ENCODE measurements around the gene TLN1. TPM values are rescaled to one million over a fixed set of nuclear protein-coding genes. Genes with fewer than 3 reads are reported as not detected.

The TLN1 gene
- total RNA-seq, 2 donors from 2014 or later = 177 to 196 TPM

GRCh38 chr9:35698231-35698630 lies 33.8 kb downstream of the TLN1 start:
- H3K27ac ChIP-seq = no peak overlapping the region
- H3K9ac ChIP-seq (ENCODE audit: low read depth in 2 of 2, low read length in 2 of 2) = no peak overlapping the region
- peaks cover 38% of the 10 kb centered on the region for H3K36me3 ChIP-seq
- DNase-seq = no peak
- intact Hi-C loops (cut with DNase I) = no loop called here
- H3K4me3 ChIP-seq = no peak overlapping the region
- H3K27me3 ChIP-seq = no peaks in the 10 kb centered on the region
- no peaks in the 10 kb centered on the region for H3K4me1 ChIP-seq
- TF ChIP-seq CTCF (IDR thresholded peaks at IDR 0.05) = no peak
- no peaks in the 10 kb centered on the region for H3K9me3 ChIP-seq

GRCh38 chr9:35697486-35697885 lies 34.5 kb downstream of the TLN1 start:
- no peak overlapping the region for H3K4me3 ChIP-seq
- intact Hi-C loops (cut with DNase I) = no loop called here
- no peak overlapping the region for H3K27ac ChIP-seq
- no peak for DNase-seq
- no peaks in the 10 kb centered on the region for H3K27me3 ChIP-seq
- H3K36me3 ChIP-seq = peaks cover 35% of the 10 kb centered on the region
- H3K9ac ChIP-seq (ENCODE audit: low read depth in 2 of 2, low read length in 2 of 2) = no peak overlapping the region
- no peak for TF ChIP-seq CTCF (IDR thresholded peaks at IDR 0.05)
- H3K4me1 ChIP-seq = no peaks in the 10 kb centered on the region
- no peaks in the 10 kb centered on the region for H3K9me3 ChIP-seq

GRCh38 chr9:35696520-35697215 lies 35.3 kb downstream of the TLN1 start:
- Histone ChIP-seq H3K27ac (no peak overlapping the region), H3K36me3 (peaks cover 32% of the 10 kb centered on the region), H3K27me3 (no peaks in the 10 kb centered on the region), H3K4me1 (no peaks in the 10 kb centered on the region), H3K4me3 (no peak overlapping the region), H3K9ac (ENCODE audit: low read depth in 2 of 2, low read length in 2 of 2) (peak overlapping the region in 1 of 2 donors; percentile 26), H3K9me3 (no peaks in the 10 kb centered on the region)
- DNase-seq = peak; percentile 66
- TF ChIP-seq CTCF (IDR thresholded peaks at IDR 0.05) = peak; percentile 95
- intact Hi-C loops (cut with DNase I) = no loop called here

GRCh38 chr9:35695943-35696401 lies 36.0 kb downstream of the TLN1 start:
- H3K9me3 ChIP-seq = no peaks in the 10 kb centered on the region
- H3K36me3 ChIP-seq = peaks cover 29% of the 10 kb centered on the region
- no peak overlapping the region for H3K4me3 ChIP-seq
- no peak overlapping the region for H3K27ac ChIP-seq
- intact Hi-C loops (cut with DNase I) = no loop called here
- no peaks in the 10 kb centered on the region for H3K27me3 ChIP-seq
- H3K9ac ChIP-seq (ENCODE audit: low read depth in 2 of 2, low read length in 2 of 2) = no peak overlapping the region
- TF ChIP-seq CTCF (IDR thresholded peaks at IDR 0.05) = no peak
- H3K4me1 ChIP-seq = no peaks in the 10 kb centered on the region
- DNase-seq = no peak

- intact Hi-C loops (cut with DNase I) = no loop called here
These were observed 40.2 kb downstream of the TLN1 start for GRCh38 chr9:35691757-35692301.

More at GRCh38 chr9:35691757-35692301, 40.2 kb downstream of the TLN1 start:
- H3K9me3 ChIP-seq = no peaks in the 10 kb centered on the region
- no peak overlapping the region for H3K4me3 ChIP-seq
- no peak for DNase-seq
- H3K27ac ChIP-seq = peak overlapping the region; percentile 82
- H3K9ac ChIP-seq (ENCODE audit: low read depth in 2 of 2, low read length in 2 of 2) = no peak overlapping the region
- H3K36me3 ChIP-seq = no peaks in the 10 kb centered on the region
- H3K4me1 ChIP-seq = no peaks in the 10 kb centered on the region
- TF ChIP-seq CTCF (IDR thresholded peaks at IDR 0.05) = no peak
- no peaks in the 10 kb centered on the region for H3K27me3 ChIP-seq

Data from colonic mucosa (tissue), 4 donors.